ENCODE measurements around the gene IRF1. TPM values are rescaled to one million over a fixed set of nuclear protein-coding genes. Genes with fewer than 3 reads are reported as not detected.
A peak's percentile ranks its signal among the peaks of the same experiment; 100 is the strongest.

Gene IRF1
- total and polyA plus RNA-seq, 2 of the 8 experiments (the other 6 are each of a cell fraction or from before 2014, with no cell fraction given): 4.0 to 8.5 TPM

DNA sequence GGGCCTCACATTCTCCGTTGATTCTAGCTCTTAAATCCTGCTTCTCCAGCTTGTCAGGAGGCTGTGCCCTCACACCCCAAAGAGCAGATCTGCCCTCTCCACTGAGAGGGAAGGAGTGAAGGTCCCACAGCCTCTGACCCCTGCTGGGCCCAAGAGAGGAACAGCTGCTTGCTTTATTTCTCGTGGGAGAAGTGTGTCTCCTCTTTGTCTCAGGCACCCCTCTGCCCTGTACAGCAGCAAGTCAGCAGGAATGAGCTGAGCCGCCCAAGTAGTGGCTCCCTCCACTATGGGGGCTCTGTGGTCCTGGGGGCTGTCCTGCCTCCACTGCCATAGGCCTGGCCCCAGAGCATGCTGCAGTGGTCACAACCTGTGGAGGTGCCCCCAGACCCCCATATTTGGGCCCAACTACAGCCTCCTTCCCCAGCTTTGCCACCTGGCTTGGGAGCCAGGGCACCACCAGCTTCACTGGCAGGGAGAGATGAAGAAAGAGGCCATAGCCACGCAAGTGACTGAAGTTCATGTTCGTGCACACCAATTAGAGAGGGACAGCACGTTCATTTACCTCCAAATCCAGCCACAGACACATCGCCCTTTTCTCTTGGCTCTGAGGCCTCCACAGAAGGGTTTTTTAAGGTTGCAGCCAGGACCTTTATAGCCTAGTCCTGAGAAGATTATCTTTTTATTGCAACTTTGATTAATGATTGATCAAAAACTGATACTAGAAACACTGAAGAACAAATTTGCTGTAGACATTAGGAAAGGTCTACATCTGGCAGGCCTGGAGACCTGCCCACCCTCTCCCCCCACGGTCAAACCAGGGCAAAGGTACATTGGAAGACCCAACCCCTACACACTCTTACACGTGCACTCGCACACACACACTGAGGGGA lies 27.5 kb downstream of the IRF1 start:
- no peak overlapping the region for H3K4me2 ChIP-seq (ENCODE audit: insufficient read depth in 1 of 2, low read depth in 2 of 2, low read length in 2 of 2)
- no peak overlapping the region for H3K4ac ChIP-seq (replicated peaks; ENCODE audit: insufficient read length, low read depth, low read length)
- CTCF ChIA-PET (ENCODE audit: partially characterized antibody): interaction anchor here (0.6 to 6.1 kb wide), 7 partner anchors 9 to 209 kb away, joined by 3 to 56 read pairs (median 4); no protein-coding TSS in a partner anchor
- H2AFZ ChIP-seq (ENCODE audit: low read length): no peak overlapping the region
- no peak overlapping the region for H3K14ac ChIP-seq (ENCODE audit: insufficient read length)
- 95% methylated on average over 8 of the region's 10 CpGs; no CpG with 5 or more reads in 1 of the 2 experiments for WGBS, 2 experiments (ENCODE audit: extremely low coverage in 1 of 2, insufficient coverage in 1 of 2, insufficient read length in 1 of 2, insufficient replicate concordance in 2 of 2, low coverage in 1 of 2, low lambda C conversion rate in 2 of 2, missing lambda C conversion rate in 1 of 2)
- POLR2A ChIA-PET (ENCODE audit: partially characterized antibody): interaction anchor here (1.1 to 2.4 kb wide), 6 partner anchors 8 to 284 kb away, joined by 3 to 8 read pairs (median 4); partner anchors contain the start of genes CCNI2 and IRF1
- H3K9me3 ChIP-seq (ENCODE audit: insufficient read depth in 2 of 2, low read depth in 1 of 2, low read length in 1 of 2): no peaks in the 10 kb centered on the region
- H2BK12ac ChIP-seq (ENCODE audit: low read depth, low read length): peak overlapping the region; percentile 28; the same call in 1 of the 2 replicates
- no peak overlapping the region for H4K91ac ChIP-seq (replicated peaks; ENCODE audit: insufficient read length, low read length)
- no peak overlapping the region for H2BK120ac ChIP-seq (replicated peaks; ENCODE audit: low read depth, low read length)
- no peaks in the 10 kb centered on the region for H4K20me1 ChIP-seq (replicated peaks in 1 of 2; ENCODE audit: control insufficient read depth in 1 of 2, insufficient read depth in 2 of 2, low read length in 2 of 2)
- DNase-seq (ENCODE audit: low read depth in 1 of 2, low spot score in 2 of 2) (no peak), FAIRE-seq (no peak)
- no peak overlapping the region for H3K27ac ChIP-seq (ENCODE audit: low read depth, low read length)
- no peaks in the 10 kb centered on the region for H3K36me3 ChIP-seq (ENCODE audit: control insufficient read depth in 2 of 4, insufficient read depth in 4 of 4, low read length in 3 of 4)
- TF ChIP-seq KDM5A (IDR thresholded peaks at IDR 0.05; ENCODE audit: low read length) (no peak), RAD21 (IDR thresholded peaks at IDR 0.05 in 1 of 2, conservative IDR thresholded peaks at IDR 0.05 in 1 of 2; ENCODE audit: low read depth in 2 of 2, low read length in 2 of 2) (no peak), CTBP2 (IDR thresholded peaks at IDR 0.05; ENCODE audit: borderline replicate concordance, insufficient read depth, insufficient read length, low read length) (no peak), BCL11A (IDR thresholded peaks at IDR 0.05; ENCODE audit: low read depth in 2 of 2, low read length in 2 of 2) (no peak), NRF1 (IDR thresholded peaks at IDR 0.05; ENCODE audit: low read depth, low read length) (no peak), GABPA (IDR thresholded peaks at IDR 0.05; ENCODE audit: borderline replicate concordance, insufficient read depth, low read length) (no peak), MAFK (IDR thresholded peaks at IDR 0.05; ENCODE audit: low read depth, low read length) (no peak), SIRT6 (IDR thresholded peaks at IDR 0.05; ENCODE audit: low read length) (no peak), YY1 (IDR thresholded peaks at IDR 0.05; ENCODE audit: low read depth, low read length) (no peak)
- TF ChIP-seq, protein P1, sequence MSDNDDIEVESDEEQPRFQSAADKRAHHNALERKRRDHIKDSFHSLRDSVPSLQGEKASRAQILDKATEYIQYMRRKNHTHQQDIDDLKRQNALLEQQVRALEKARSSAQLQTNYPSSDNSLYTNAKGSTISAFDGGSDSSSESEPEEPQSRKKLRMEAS (IDR thresholded peaks at IDR 0.05): no peak
- no peaks in the 10 kb centered on the region for H3K23me2 ChIP-seq (ENCODE audit: low read depth, low read length)
- 0 out of 2 replicates have a peak overlapping the region, but pooled peaks have one; percentile 9 for H2BK15ac ChIP-seq (ENCODE audit: low read length)
- no peak overlapping the region for H3K56ac ChIP-seq (replicated peaks; ENCODE audit: insufficient read length, low read depth, low read length)
- no peak overlapping the region for H3K4me3 ChIP-seq (ENCODE audit: extremely low read depth in 1 of 4, insufficient read depth in 2 of 4, low read depth in 3 of 4, low read length in 4 of 4)
- no peak overlapping the region for H4K8ac ChIP-seq (ENCODE audit: extremely low read depth, insufficient read depth, low read length)
- H3K9ac ChIP-seq (replicated peaks in 1 of 4; ENCODE audit: extremely low read depth in 1 of 4, low read depth in 3 of 4, low read length in 3 of 4): no peak overlapping the region; a peak in 1 of 7 replicates
- no peak overlapping the region for H4K5ac ChIP-seq (ENCODE audit: insufficient read length, low read depth, low read length)
- H2BK20ac ChIP-seq (ENCODE audit: low read length): no peak overlapping the region
- no peak overlapping the region for H3K18ac ChIP-seq (ENCODE audit: extremely low read depth, low read length)
- no peak overlapping the region for H3K23ac ChIP-seq (ENCODE audit: insufficient read length)
- peaks cover 6 to 16% (median 11%) of the 10 kb centered on the region in 4 experiments for H3K4me1 ChIP-seq (replicated peaks in 1 of 4; ENCODE audit: control insufficient read depth in 3 of 4, insufficient read depth in 4 of 4, low read length in 3 of 4)
- no peak overlapping the region for H2AK5ac ChIP-seq (ENCODE audit: low read depth, low read length)
- H3K79me2 ChIP-seq (ENCODE audit: control insufficient read depth in 1 of 2, insufficient read depth in 2 of 2, low read length in 2 of 2): no peaks in the 10 kb centered on the region
- H3K79me1 ChIP-seq (ENCODE audit: low read depth, low read length): no peaks in the 10 kb centered on the region
- H3K27me3 ChIP-seq (replicated peaks in 1 of 4; ENCODE audit: control insufficient read depth in 3 of 4, extremely low read depth in 1 of 4, insufficient read depth in 3 of 4, low read length in 3 of 4): no peaks in the 10 kb centered on the region
- H2BK5ac ChIP-seq (ENCODE audit: low read depth, low read length): 0 out of 2 replicates have a peak overlapping the region, but pooled peaks have one; percentile 31

Measured in H1 (cell line).